Right renal cortex interstitium (tissue), 3 donors: ENCODE data around the gene LMF1. TPM values are rescaled to one million over a fixed set of nuclear protein-coding genes. Genes with fewer than 3 reads are reported as not detected.

Experiments used
- DNase-seq, 3 donors: peaks; one replicate each; pipeline ENCODE4 v3.0.0-alpha.2; 2013; ENCODE audit warnings: low read depth in 3 of 3, low spot score in 2 of 3
- polyA plus RNA-seq, 3 donors: library from polyadenylated mRNA; unstranded; fragments of 120-200 nt; gene quantifications; one replicate each; pipeline ENCODE4 v1.2.1, GENCODE V29; 2013; ENCODE audit not compliant: insufficient read length in 3 of 3

Gene LMF1
- polyA plus RNA-seq, 3 donors: 13.8 to 16.3 (median 13.9) TPM

- DNase-seq: no peak
Measured at GRCh38 chr16:986411-986810, 15.6 kb upstream of the LMF1 start.

- no peak for DNase-seq
Measured at GRCh38 chr16:985646-986400, 15.0 kb upstream of the LMF1 start.

DNA sequence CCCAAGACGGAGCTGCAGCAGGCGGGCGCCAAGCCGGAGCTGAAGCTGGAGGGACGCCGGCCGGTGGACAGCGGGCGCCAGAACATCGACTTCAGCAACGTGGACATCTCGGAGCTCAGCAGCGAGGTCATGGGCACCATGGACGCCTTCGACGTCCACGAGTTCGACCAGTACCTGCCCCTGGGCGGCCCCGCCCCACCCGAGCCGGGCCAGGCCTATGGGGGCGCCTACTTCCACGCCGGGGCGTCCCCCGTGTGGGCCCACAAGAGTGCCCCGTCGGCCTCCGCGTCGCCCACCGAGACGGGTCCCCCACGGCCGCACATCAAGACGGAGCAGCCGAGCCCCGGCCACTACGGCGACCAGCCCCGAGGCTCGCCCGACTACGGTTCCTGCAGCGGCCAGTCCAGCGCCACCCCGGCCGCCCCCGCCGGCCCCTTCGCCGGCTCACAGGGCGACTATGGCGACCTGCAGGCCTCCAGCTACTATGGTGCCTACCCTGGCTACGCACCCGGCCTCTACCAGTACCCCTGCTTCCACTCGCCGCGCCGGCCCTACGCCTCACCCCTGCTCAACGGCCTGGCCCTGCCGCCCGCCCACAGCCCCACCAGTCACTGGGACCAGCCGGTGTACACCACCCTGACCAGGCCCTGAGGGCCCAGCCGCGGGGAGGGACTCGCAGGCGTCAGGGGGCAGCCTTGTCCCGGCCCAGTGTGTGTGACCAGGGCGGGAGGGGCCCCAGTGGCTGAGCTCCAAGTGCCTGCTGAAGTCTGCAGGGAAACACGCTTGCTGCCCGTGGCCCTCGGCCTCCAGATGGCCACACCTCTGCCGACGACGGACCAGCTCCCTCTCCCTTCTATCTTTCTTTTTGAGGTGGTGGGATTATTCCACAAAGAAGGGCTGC lies 14.2 kb upstream of the LMF1 start:
- DNase-seq: no peak

- no peak for DNase-seq
Measured at GRCh38 chr16:984121-984694, 13.4 kb upstream of the LMF1 start.

DNA sequence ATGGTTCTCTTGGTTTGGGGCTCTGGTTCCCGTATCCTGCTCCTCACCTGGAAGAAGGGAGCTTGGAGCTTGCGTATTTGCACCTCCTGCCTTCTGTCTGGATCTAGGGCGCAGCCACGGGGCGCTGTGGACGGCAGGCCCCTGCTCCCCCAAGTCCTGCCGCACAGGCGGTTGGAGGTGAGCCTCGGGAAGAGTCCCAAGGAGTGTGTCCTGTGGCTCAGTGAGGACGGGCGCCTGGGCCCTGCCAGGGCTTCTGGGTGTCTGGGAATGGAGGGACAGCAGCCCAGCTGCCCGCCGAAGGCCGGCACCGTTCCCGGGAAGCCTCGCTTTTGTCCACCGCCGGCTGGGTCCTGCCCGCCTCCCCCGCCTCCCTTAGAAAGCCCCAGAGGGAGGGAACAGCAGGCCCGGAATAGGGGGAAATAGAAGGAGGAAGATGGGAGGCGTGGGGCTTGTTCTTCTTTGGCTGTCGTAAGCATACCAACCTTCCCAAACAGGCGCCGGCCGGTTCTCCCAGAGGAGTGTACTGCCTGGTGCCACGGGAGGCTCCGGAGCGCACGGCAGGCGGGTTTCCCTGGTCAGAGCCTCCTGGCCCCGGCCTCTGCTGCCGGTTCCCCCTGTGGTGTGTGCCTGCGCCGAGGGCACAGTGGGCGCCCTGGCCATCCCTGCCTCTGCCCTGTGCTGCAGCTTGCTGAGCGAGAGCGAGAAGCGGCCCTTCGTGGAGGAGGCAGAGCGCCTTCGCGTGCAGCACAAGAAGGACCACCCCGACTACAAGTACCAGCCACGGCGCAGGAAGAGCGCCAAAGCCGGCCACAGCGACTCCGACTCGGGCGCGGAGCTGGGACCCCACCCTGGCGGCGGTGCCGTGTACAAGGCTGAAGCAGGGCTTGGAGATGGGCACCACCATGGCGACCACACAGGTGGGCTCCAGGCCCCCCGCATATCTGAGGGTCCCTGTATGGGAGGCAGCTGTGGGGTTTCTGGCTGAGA lies 12.6 kb upstream of the LMF1 start:
- no peak for DNase-seq

- DNase-seq: no peak
Measured at GRCh38 chr16:982145-983043, 11.6 kb upstream of the LMF1 start.

GRCh38 chr16:981695-982144 lies 10.9 kb upstream of the LMF1 start, which contains the start of gene SOX8:
TSS of gene SOX8 (plus strand) at chr16:981770. CDS start at chr16:981923, 153 bp downstream.
- no peak for DNase-seq

GRCh38 chr16:980595-980854 lies 9.7 kb upstream of the LMF1 start:
- no peak for DNase-seq

DNA sequence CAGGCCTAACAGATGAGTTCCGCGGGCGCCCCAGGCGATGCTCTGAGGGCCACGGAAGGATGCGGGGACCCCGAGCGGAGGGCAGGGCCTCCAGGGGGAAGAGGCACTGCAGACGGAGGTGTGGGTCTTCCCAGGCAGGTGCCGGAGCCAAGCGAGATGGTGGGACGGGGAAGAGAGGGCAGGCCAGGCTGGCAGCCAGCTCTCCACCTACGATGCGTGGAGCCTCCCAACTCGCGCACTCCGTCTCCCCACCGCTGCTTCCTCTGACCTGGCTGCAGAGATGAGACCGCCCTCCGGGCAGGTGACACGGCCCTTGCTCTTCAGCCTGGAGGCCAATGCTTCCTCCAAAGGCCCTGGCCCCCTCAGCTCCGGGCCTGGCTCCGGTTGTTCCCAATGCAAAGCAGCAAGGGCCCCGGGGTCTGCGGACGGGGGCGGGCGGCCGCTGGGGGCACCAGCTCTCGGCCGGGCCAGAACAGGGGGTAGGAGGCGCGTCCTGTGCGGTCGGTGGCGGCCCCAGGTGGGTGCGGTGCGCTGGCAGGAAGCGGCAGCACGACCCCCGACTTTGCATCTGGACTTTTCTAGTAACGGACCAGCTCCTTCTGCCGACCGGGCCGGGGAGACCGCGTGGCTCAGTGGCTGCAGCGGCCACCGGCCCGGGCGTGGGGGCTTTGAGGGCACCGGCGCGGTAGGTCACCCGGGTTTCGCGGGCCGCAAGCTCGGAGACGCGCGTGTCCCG lies 9.2 kb upstream of the LMF1 start:
- no peak for DNase-seq

DNA sequence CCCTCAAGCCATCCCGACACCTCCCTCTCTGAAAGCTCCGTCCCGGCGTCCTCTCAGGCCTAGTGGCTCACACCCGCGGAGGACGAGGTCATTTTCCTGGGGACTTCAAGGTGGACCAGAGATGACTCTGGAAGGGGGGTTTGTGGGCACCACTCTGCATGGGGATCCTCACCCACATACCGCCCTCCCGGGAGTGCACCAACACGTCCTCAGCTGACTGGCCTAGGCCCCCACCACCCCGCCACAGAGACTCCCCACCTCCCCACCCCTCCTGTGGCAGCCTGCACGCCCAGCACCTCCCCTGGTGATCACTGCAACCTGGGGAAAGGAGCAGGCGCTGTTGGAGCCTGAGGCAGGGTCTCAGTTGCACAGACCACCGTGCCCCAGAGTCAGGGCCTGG lies 8.4 kb upstream of the LMF1 start:
- DNase-seq: no peak

DNA sequence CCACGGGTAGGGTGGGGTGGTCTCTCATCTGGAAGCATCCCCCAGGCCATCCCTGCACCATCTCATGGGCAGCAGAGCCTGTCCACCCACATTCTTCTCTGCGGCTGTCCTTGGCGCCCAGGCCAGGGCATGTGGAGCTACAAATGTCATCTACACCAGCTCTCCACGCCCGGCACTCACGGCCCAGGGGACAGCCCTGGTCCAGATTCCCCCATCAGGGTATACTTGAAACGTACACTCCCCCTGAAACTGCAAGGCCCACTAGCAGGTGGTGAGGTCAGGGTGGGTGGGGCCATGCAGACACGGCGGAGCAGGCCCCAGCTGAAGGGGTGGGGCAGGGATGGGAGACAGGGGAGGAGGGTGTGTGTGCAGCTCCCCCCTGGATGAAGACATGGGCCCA lies 7.6 kb upstream of the LMF1 start:
- DNase-seq: no peak

DNA sequence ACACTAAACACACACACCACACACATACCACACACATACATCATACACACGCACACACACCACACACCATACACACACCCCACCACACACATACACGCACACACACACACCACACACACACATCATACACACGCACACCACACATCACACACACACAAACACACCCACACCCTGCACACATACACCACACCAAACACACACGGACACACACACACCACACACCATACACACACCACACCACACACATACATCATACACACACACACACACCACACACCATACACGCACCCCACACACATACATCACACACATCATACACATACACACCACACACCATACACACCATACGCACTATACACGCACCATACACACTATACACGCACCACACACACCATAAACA lies 7.1 kb upstream of the LMF1 start:
- DNase-seq: no peak

DNA sequence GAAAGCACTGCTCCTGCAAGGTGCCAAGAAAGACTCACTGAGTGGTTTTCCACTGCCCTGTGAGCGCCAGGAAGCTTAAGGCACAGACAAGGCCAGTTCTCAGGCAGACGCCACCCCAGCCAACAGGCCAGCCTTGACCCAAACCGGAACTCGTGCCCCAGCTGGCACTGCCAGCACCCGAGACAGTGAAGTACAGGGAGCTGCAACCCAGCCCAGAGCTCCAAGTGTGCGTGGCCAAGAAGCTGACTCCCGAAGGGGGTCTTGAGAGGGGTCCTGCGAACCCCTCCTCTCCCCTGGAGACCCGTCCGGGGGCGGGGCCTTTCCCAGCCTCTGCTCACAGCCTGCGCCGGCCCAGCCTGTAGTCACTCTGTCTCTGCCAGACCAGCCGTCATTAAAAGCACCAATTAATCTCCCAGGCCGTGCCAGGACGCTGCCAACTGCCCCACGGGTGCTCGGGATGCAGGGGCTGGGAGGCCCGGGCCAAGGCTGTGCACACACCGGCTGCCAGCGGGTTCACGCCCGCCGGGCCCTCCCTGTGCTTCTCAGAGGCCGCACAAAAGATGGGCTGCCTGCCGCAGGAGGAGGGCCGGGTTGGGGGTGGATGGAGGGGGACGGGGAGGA lies 6.4 kb upstream of the LMF1 start:
- no peak for DNase-seq

- no peak for DNase-seq
Measured at GRCh38 chr16:976389-976931, 5.7 kb upstream of the LMF1 start.

- DNase-seq: no peak
Measured at GRCh38 chr16:975291-975690, 4.5 kb upstream of the LMF1 start.

DNA sequence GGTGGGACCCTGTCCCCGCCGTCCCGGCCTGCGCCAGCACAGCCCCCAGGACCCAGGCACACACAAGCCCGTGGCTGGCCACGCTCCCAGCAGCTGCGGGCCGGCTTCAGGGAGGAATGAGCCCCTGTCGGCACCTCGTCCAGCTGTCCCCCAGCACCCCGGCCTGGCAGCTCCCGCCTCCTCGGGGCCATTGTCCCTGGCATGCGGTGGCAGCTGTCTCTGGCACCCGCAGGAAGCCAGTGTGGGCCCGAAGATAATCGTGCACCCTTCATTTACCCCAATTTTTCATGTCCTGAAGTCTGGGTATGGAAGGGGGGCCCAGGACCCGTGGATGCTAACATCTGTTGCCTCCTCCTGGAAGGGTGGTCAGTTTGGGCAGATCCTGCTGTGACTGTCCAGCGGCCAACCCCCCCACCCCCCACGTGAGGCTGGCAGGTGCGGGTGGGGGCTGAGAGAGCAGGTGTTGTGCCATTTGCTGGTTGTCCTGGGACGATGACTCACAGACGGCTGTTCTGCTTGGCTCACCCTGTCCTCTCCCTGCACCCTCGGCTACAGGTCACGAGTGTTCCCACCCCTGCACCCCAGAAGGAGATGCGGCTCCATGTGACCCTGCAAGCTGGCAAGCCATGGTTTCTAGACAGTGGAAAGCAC lies 4.0 kb upstream of the LMF1 start:
- DNase-seq: no peak

DNA sequence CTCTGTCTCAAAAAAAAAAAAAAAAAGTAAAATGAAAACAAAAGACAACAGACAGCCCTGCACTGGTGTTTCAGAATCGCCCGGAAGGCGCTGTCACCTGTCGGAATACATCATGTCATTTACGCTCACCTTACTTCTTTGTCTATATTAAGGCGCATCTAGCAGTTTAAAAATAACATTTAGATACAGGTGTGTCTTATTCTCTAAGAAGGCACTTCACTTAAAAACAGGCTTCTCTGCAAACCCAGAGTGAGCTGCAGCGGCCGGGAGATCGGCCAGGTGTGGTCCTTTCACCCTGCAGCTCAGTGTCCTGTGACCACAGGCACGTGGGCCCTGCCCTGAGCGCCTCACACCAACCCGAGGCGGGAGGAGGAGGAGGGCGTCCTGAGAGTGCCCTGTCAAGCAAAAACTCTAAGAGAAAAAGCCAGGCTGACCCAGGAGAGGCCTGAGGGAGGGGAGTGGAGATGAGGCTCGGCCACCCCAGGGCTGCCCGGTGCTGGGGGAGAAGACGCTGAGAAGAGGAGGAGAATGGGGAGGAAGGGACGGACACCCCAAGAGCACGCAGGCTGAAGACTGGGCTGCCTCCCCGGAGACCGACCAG lies 3.3 kb upstream of the LMF1 start:
- no peak for DNase-seq
